NCI-H774 (cell line): ENCODE measurements around the gene C16orf74.

Experiments
- DNase-seq: peaks from one replicate; lab custom pipeline; 2025; lab: John Stamatoyannopoulos, UW

The C16orf74 gene

DNA sequence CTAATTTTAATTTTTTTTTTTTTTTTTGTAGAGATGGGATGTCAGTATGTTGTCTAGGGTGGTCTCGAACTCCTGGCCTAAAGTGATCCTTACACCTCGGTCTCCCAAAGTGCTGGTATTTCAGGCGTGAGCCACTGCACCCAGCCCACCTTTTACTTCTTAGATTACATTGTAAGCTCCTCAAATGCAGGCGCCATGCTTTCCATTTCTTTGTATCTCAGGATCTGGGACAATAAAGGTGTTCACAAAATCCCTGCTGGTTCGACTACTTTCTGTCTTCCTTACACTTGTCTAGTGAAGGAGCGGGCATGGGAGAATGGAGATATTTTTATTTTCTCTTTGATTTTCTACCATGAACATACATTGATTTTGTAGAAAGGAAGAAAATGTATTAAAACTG, 23.2 kb upstream of the C16orf74 start:
- no peak for DNase-seq

DNA sequence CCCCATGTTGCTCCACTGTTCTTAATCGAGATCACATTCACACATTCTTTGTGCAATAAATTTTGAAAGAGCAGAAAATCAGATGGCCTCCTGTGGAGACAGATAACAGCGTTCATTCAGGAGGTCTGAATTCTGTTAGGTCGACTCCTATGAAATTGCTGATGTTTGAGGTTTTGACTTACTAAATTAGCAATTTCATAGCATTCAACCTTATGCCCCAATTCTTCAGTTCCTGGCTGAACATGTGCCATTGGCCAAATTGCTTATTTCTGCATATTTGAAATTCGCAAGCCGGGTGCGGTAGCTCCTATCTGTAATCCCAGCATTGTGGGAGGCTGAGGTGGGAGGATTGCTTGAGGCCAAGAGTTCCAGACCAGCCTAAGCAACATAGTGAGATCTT, 22.1 kb upstream of the C16orf74 start:
- DNase-seq, result no peak

DNA sequence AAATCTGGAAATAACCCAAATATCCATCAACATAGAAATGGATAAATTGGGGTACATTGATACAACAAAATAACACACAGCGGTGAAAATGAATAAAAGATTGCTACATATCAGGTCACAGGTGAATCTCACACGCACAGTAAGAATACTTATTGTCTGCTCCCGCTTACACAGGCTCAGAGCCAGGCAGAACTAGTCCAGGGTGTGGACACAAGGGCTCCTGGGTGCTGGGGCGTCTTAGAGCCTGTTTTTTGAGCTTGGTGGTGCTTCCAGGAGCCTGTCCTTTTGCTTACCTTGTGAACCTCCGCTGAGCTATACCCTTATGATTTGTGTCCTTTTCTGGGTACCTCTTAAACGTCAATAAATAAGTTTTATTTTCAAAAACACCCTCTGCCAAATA, 19.8 kb upstream of the C16orf74 start:
- no peak for DNase-seq

DNA sequence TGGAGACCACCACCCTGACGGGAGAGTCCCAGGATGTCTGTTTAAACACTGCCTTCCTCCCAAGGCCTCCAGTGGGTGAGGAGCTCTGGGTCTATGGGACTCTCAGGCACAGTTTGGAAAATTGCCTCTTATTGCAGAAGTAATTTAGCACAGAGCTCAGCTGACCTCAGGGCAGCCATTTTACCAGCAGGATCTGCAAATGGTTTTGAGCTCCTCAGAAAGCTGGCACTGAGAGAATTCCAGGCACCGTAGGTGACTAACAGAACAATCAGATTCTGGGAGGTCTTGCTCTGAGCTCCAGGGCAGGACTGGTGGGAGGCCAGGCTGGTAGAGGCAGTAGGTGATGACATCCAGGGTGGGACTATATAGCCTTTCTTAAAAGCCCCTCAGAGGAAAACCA, 17.3 kb upstream of the C16orf74 start:
- no peak for DNase-seq

DNA sequence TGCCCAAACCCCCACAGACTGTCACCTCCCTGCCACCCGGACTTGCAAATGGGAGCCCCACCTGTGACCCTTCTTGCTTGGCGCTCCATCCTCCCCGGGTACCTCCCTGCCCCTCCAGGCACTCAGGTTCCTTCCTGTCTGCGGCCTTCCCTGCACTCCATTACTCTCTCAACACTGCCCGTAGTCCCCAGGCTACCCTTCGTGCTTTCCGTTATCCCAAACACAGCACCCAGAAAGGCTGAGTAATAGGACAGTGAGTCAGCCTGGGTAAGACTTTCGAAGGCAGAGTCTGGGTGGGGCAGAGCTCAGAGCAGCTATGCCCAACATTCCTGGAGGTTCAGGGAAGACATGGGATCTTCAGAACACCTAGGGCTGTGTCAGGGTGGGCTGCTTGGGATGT, 16.6 kb upstream of the C16orf74 start:
- DNase-seq, result no peak

DNA sequence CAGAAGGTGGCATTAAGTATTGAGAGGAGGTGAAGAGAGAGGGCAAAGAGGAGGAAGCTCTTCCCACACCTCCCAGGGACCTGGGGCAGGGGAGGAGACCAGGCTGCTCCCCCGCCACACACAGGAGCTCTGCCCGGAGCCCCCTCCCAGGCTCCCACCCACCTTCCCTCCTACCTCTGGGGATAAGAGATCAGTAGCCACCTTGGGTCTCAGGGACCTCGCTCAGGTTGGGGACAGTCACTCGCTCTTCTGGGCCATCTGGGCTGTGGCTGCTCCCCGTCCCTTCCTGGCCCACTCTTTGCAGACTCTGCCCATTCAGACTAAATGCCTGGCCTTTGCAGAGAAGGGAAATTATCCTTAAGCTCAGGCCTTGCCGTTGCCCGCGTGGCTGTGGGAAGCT, 14.9 kb upstream of the C16orf74 start:
- DNase-seq, result no peak

DNA sequence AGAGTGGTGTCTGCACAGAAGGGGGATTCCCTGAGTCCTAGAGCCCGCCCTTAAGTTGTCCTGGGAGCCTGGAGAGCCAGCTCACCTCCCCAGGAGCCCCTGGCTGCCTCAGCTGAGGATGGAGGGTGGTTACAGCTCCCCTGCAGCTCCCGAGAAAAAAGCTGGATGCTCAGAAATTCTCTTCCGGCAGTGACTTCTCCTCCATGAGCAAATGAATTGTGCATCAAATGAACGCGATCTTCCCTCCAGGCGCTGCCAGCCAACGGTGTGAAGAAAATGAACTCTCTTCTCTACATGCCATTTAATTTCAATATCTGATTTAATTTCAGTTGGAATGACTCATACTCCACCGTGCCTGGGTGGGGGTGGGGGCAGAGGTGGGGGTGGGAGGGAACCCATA, 14.3 kb upstream of the C16orf74 start:
- DNase-seq, result no peak

DNA sequence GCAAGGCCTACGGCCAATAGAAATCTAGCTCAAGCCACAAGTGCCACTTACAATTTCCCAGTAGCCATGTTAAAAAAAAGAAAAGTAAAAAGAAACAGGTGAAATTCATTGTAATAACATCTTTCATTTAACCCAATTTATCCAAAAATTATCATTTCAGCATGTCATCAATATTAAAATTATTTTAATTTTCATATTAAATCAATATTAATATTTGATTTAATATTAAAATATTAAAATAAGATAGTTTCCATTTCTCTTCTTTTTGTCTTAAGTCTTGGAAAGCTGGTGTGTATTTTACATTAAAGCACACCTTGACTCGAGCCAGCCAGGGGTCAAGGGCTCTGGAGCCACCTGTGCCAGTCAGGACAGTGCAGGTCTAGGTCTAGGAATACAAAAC, 12.7 kb upstream of the C16orf74 start:
- DNase-seq, result no peak

DNA sequence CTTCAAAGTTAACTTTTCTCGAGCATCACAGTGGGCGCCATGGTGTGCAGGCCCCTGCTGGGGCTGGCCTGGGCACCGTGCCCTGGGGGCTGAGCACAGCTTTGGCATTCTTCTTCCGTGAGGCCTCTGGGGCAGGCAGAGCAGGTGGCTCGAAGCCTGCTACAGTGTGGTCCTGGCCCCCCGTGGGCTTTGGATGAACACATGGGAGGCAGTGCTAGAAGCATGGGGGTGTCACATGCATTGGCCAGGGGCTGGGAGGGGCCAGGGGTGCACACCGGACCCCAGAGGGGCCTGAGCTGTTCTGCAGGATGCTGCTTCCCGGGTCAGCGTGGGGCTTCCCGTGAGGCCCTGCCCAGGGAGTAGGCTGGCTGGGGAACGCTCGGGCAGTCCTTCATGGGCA, 12.1 kb upstream of the C16orf74 start:
- DNase-seq, result no peak

DNA sequence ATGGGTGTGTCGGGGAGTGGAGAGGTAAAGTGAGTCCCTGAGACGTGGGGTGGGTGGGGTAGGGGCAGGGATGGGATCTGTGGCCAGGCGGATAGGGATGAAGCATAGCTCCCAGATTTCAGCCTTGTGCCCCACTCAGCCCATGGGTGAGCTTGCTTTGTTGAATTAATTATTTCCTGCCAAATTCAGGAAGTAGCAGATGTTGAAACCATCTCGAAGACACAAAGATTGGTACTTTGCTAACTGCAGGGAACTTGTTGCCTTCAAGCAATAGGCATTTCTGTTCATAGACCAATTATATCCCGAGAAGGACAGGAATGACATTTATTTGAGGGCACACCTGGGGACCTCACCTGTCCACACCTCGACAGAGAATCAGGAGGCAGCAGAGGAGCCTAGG, 11.0 kb upstream of the C16orf74 start:
- DNase-seq, result no peak

DNA sequence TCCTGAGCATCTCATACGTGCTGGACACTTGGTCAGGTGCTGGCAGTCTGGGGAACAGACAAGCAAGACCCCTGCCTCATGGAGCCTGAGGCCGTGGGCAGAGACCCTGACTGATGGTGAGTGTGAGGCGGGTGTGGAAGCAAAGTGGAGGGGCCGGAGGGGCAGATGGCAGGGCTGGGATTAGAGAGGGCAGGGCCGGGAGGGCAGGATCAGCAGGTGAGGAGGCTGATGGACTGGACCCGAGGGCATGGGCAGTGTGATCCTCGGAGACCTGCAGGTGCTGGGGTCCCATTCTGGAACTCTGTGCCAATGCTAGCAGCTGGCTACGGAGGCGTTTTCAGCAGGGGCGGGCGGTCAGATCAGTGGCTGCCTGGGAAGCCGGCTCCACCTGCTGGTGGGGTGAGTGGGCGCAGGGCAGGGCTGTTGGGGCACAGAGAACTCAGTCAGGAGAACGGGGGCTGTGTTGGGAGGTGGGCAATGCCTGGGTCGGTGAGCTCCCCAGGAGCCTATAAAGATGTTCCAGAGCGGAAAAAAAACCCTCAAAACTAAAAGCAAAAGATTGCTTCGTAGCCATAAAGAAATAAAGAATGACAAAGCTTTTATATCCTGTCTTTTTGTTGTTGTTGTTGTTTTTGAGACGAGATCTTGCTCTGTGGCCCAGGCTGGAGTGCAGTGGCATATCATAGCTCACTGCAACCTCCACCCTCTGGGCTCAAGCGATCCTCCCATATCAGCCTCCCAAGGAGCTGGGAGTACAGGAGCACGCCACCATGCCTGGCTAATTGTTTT, 8.9 kb upstream of the C16orf74 start:
- DNase-seq, result no peak

DNA sequence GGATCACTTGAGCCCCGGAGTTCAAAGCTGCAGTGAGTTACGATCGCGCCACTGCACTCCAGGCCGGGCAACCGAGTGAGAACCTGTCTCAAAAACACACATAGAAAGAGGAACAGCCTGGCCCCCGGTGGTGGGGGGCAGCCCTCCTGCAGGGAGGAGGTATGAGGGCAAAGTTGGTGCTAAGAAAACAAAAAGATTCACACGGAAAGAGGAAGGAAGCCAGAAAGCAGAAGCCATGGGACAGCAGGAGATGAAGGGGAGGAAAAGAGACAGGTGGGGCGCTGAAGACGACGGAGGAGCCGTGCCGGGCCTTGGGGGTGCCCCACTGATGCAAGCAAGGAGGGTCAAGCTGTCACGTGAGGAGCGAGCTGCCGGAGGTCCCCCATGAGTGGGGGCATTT, 8.2 kb upstream of the C16orf74 start:
- DNase-seq, result no peak

DNA sequence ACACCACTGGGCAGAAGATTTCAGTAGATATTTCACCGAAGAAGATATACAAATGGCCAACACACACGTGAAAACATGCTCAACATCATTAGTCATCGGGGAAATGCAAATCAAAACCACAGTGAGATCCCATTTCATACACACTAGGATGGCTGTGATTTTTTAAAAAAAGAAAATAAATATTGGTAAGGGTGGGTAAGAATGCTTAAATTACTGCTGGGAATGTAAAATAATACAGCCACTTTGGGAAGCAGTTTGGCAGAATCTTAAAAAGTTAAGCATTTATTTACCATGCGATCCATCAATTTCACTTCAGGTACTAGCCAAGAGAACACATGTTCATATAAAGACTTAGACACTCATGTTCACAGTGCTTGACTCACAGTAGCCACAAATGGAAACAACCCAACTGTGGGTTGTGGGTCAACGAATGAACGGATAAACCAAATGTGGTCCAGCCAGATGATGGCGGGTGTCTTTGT, 6.5 kb upstream of the C16orf74 start:
- no peak for DNase-seq

DNA sequence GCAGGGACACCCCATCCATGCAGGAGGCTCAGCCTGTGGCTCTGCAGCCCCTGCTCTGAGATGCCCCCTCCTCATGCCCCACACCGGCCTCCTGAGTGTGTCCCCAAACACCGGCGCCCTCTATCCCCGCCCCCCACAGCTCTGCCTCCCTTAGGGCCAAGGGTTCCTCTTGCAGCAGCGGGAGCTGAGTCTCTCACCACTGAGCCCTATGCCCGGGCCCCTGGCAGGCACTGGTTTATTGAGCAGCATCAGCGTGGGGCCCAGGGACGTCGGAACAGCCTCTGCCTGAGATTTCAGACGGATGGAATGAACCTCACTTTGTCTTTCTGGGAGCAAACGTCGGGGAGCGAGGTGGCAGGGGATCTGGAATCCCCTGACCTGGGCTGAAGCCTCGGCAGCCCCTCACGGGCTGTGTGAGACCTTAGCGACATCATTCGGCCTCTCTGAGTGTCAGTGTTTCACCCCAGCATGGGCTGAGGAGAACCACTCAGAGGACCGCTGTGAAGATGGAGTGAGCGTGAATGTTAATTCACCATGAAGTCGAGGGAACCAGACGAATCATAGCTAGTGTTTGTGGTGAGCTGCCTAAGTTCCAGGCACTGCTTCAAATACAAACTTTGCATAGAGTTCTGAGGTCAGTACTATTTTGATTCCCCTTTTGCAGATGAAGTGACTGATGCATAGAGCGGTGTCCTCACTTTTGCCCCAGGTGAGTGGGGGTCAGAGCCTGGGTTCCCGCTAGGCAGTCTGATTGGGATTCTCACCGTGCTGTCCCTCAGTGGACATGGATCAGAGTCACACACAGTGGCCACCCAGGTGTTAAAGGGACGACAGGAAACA, 5.3 kb upstream of the C16orf74 start:
- no peak for DNase-seq

DNA sequence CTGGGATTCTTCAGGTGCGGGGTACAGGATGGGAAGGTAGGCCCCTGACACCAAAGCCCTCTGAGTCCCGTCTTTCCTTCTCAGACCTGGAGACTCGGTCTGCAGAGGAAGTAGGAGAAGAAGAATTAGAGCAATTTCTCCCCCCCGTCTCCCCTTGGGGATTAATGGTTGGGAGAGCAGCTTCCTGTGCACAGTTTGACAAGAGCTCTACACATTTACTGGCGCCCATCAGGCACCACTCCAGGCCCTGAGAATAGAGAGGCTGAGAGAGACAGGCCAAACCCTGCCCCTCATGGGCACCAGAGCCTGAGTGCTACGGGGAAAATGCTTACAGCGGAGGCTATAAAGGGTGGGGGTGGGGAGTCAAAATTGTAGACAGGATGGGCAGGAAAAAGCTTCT, 3.5 kb upstream of the C16orf74 start:
- no peak for DNase-seq

DNA sequence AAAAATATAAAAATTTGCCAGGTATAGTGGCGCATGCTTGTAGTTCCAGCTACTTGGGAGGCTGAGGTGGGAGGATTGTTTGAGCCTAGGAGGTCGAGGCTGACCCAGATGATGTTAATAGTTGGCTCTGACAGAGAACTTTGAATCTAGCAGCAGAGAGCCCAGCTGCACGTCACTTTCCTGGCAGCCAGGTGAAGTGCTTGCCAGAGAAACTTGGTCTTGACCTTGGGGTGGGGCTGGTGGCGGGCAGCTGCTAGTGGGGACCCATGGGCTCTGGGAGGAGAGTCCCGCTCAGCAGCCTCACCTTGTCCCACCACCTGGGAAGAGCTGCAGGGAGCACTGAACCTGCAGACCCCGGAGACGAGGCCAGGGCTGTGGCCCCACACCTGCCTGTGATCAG, 3.1 kb upstream of the C16orf74 start:
- no peak for DNase-seq

DNA sequence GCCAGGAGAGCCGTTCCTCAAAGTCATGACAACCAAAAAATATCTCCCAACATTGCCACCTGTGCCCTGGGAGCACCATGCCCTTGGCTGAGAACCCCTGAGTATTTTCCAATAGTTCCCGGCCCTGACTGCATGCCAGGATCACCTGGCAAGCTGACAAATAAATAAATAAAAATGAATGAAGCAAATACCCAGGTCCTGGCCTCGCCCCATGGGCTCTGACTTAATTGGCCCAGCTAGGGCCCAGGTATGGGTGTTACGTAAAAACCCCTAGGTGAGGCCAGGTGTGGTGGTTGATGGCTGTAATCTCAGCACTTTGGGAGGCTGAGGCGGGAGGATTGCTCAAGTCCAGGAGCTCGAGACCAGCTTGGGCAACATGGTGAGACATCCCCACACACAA, 2.7 kb upstream of the C16orf74 start:
- DNase-seq, result no peak

DNA sequence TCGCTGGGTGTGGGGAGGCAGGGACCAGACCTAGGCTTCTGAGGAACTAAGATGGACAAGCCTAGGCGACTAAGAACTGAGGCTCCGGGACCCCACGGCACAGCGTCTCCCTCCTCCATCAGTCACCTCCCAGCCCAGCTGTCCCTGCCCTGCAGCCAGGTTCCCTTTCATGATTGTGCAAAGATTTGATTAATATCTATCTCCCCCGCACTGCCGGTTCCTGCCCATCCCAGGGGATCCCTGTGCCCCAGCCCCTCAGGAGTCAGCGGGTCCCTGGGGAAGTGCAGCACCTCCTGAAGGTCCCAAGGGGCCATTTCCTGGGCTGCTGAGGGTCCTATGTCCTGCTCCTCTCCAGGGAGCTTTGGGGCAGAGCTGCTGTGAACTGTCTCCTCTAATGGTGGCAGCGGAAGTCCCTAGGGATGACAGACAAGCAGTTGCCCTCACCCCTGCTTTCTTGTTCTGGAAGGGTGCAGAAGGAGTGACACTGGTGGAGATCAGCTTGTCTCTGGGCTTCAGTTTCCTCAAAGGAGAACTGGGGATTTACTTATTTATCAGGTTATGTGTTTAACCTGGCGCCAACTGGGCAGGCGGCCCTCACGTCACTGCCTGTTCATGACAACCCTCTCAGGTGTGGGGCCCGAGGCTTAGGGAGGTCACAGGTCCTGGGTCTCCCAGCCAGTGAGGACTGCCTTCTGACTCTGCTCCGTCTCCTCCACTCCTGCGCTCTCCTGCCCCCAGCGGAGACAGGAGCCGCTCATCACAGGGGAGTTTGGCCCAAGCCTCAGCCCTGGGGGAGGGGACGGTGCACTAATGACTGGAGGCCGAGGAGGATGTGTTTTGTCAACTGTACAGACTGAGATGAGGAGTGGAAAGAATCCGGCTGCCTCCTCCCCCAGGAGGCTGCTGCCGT, 1.9 kb upstream of the C16orf74 start:
- no peak for DNase-seq

DNA sequence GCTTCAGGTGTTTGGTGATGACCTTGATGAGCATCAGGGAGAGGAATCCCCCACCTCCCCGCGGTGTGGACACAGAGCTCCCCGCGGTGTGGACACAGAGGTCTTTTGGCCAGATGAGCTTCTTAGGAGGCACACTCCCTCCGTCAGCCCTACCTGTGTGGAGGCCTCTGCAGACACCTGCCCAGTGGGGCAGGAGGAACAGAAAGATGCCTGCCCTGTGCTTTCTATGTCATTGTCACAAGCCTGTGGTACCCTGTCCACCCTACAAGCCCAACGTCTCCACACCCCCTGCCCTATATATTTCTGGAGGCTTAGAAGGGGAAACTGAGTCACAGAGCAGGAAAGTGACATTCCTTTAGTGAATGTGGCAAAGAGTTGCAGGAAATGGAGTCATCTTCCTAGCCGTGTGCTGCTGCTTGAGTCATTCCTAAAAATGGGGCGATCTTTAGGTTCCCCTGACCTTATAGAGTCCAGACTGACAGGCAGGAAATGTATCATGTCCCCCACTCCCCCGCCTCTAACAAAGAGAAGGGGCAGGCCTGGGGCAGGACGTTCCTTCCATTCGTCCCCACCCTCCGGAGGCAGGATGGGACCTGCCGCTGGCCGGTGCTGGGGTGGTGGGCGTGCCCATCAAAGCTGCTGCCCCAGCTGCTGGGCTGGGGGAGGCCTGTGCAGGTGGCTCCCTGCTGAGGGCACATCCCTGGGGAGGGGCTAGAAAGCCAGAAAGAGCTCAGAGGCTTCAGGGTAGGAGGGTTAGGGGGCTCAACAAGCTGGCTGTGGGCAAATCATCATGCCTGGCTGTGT, 1.0 kb upstream of the C16orf74 start:
- no peak for DNase-seq

DNA sequence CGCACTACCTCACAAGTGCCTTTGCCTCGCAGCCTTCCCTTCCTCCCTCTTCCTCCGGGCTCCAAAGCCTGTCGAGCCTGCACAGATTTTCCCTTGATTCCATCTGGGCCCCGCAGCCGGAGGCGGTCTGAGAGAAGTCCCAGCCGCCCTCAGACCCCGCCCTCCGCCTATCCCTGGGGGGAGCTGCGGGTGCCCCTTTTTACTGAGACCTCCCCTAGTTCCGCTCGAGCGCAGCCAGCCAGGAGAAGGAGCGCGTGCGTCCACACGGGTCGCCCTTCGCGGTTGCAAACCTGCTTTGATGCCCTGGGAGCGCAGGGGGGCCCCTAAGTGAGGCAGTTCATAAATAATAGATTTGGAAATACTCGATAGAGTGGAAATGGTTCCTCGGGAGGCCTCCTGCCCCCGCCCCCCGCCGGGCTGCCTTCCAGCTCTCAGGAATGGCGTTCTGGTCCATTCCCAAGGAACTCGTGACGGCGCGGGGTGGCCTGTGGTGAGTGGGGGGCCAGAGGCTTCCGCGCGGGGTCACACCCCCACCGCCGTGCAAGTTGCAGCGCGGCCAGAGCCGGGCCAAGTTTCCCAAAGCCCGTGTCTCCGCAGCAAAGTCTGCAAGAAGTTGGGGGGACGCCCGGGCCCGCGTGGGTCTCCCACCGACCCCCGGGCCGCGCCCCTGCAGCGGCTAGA, 610 bp downstream of the C16orf74 start:
- DNase-seq, result no peak

DNA sequence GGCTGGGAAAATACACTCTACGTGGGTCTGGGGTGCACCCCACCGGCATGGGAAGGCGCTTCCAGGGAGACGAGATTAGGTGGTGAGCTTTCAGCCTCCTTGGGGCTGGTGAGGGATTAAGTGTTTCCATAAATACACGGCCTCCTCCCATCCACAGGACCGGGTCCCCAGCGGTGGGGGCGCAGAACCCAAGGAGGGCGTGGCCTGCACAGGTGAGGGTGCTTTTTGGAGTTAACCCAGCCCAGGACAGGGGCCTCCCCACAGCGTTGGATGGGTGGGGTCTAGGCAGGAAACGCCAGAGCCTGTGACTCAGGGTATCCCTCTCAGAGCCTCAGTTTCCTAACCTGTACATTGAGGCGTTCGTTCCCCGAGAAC, 1.1 kb downstream of the C16orf74 start:
- DNase-seq, result no peak
